Measurements from ENCODE around the gene MRTFA.

- TF ChIP-seq FOXO1 (CRISPR knock-in tag; IDR thresholded peaks at IDR 0.05) (no peak), ZNF263 (CRISPR knock-in tag; IDR thresholded peaks at IDR 0.05) (no peak), NFYB (CRISPR knock-in tag; IDR thresholded peaks at IDR 0.05) (no peak), EZH2 (conservative IDR thresholded peaks at IDR 0.05; ENCODE audit: low read depth, low read length) (no peak), EP300 (IDR thresholded peaks at IDR 0.05; ENCODE audit: low read depth in 2 of 2, low read length in 2 of 2) (no peak), EP300 (CRISPR knock-in tag; IDR thresholded peaks at IDR 0.05; ENCODE audit: borderline replicate concordance) (no peak)
Measured at GRCh38 chr22:40594924-40595323, 41.6 kb downstream of the MRTFA start.

Data from HepG2 (cell line).